ENCODE results near the gene CAPN13. TPM values are rescaled to one million over a fixed set of nuclear protein-coding genes. Genes with fewer than 3 reads are reported as not detected.
A peak's percentile ranks its signal among the peaks of the same experiment; 100 is the strongest.

CAPN13 gene
- total RNA-seq, 1 donor from 2014 or later, result not detected

DNA sequence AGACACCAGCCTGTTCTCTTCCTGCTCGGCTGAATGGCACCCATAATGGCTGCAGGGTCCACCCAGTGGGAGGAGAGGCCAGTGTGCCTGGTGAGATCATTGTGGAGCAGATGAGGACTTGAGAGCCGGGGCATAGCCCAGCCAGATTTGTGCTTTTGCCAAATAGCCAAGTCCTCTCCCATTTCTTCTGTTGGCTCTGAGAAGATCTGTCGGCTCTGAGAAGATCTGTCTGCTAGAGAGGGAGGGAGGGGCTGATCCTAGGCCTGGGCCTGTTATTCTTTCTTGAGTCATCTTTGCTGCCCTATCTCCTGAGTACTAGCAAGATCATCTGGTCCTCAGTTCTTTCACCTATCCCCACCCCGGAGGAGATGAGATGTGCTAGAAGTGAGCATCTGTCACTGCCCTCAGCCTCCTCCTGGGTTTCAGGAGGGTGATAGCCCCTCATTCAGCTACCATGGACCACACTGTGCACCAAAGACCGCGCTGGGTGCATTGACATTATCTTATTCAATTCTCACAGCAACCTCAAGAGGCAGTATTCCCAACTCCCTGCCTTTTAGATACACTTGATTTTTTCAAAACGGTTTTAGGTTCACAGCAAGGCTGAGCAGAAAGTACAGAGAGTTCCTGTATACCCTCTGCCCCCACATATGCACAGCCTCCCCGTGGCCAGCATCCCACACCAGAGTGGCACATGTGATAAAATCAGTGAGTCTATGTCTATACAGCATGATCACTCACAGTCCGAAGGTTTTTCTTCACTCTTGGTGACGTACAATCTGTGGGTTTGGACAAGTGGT is 98.6 kb downstream of the CAPN13 start:
- no peaks in the 10 kb centered on the region for H3K4me1 ChIP-seq (ENCODE audit: insufficient read depth, low read length)
- no peak overlapping the region for H2AFZ ChIP-seq (ENCODE audit: low read depth, low read length)
- H3K4me2 ChIP-seq (ENCODE audit: low read length), result no peak overlapping the region
- no peaks in the 10 kb centered on the region for H3K79me2 ChIP-seq (ENCODE audit: insufficient read depth, low read length)
- no peaks in the 10 kb centered on the region for H4K20me1 ChIP-seq (ENCODE audit: insufficient read depth, low read length)
- no peaks in the 10 kb centered on the region for H3K36me3 ChIP-seq (ENCODE audit: insufficient read depth, low read length)
- no peak overlapping the region for H3K4me3 ChIP-seq (ENCODE audit: insufficient read depth, low read depth, low read length)
- H3K36me3 Mint-ChIP-seq (ENCODE audit: low read depth, unreplicated experiment), result no peaks in the 10 kb centered on the region
- DNase-seq (ENCODE audit: low read depth), result no peak
- H3K27me3 ChIP-seq (ENCODE audit: insufficient read depth, low read length), result no peaks in the 10 kb centered on the region
- no peak overlapping the region for H3K27ac Mint-ChIP-seq (ENCODE audit: unreplicated experiment)
- no peaks in the 10 kb centered on the region for H3K9me3 ChIP-seq (ENCODE audit: insufficient read depth, low read depth, low read length)
- FAIRE-seq, result no peak
- no peak overlapping the region for H3K27ac ChIP-seq (ENCODE audit: low read depth, low read length)
- H3K27me3 Mint-ChIP-seq (ENCODE audit: low read depth, unreplicated experiment), result peaks cover 2% of the 10 kb centered on the region
- no peaks in the 10 kb centered on the region for H3K9me3 Mint-ChIP-seq (ENCODE audit: unreplicated experiment)
- H3K4me3 Mint-ChIP-seq (ENCODE audit: unreplicated experiment), result no peak overlapping the region
- H3K9ac ChIP-seq (ENCODE audit: low read length), result no peak overlapping the region
- TF ChIP-seq, protein P1, sequence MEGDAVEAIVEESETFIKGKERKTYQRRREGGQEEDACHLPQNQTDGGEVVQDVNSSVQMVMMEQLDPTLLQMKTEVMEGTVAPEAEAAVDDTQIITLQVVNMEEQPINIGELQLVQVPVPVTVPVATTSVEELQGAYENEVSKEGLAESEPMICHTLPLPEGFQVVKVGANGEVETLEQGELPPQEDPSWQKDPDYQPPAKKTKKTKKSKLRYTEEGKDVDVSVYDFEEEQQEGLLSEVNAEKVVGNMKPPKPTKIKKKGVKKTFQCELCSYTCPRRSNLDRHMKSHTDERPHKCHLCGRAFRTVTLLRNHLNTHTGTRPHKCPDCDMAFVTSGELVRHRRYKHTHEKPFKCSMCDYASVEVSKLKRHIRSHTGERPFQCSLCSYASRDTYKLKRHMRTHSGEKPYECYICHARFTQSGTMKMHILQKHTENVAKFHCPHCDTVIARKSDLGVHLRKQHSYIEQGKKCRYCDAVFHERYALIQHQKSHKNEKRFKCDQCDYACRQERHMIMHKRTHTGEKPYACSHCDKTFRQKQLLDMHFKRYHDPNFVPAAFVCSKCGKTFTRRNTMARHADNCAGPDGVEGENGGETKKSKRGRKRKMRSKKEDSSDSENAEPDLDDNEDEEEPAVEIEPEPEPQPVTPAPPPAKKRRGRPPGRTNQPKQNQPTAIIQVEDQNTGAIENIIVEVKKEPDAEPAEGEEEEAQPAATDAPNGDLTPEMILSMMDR (IDR thresholded peaks at IDR 0.05; ENCODE audit: insufficient read depth, low read depth, low read length), result peak; percentile 47
- no peak for TF ChIP-seq EZH2 (IDR thresholded peaks at IDR 0.05; ENCODE audit: insufficient read depth, low read length)
- H3K4me1 Mint-ChIP-seq (ENCODE audit: low read depth, unreplicated experiment), result no peaks in the 10 kb centered on the region

DNA sequence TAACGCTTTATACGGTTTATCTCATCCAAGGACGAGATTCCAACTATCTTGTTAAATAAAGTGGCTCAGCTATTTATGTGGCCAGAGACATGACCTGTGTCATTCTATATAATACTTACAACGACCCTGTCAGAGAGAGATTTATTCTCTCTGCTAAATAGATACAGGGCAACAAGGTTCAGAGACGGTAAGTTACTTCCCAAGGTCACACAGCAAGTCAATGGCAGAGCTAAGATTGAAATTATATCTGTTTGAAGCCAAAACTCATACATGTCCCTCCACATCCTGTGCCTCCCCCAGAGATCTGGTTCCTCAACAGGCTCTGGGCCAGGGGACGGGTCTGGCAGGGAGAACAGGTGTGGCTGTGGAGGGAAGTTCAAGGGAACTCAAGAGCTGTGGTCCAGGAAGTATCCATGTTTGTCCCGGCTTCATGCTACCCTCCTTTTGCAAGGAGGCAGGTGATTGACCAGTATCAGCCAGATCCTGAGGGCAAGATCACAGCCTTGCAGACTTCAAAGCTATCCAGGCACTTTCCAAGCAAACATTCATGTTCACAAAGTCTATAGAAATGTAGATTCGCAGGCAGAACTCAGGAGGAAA is 99.8 kb downstream of the CAPN13 start:
- H3K4me3 ChIP-seq (ENCODE audit: insufficient read depth, low read depth, low read length), result no peak overlapping the region
- H3K27me3 ChIP-seq (ENCODE audit: insufficient read depth, low read length), result no peaks in the 10 kb centered on the region
- Mint-ChIP-seq H3K4me1 (ENCODE audit: low read depth, unreplicated experiment) (no peaks in the 10 kb centered on the region), H3K27me3 (ENCODE audit: low read depth, unreplicated experiment) (peaks cover 2% of the 10 kb centered on the region), H3K4me3 (ENCODE audit: unreplicated experiment) (no peak overlapping the region), H3K9me3 (ENCODE audit: unreplicated experiment) (peaks cover 8% of the 10 kb centered on the region), H3K36me3 (ENCODE audit: low read depth, unreplicated experiment) (no peaks in the 10 kb centered on the region), H3K27ac (ENCODE audit: unreplicated experiment) (no peak overlapping the region)
- TF ChIP-seq, protein P1 (IDR thresholded peaks at IDR 0.05; ENCODE audit: insufficient read depth, low read depth, low read length), result no peak
- no peak for TF ChIP-seq EZH2 (IDR thresholded peaks at IDR 0.05; ENCODE audit: insufficient read depth, low read length)
- no peak overlapping the region for H3K4me2 ChIP-seq (ENCODE audit: low read length)
- no peak for DNase-seq (ENCODE audit: low read depth)
- H3K4me1 ChIP-seq (ENCODE audit: insufficient read depth, low read length), result no peaks in the 10 kb centered on the region
- H3K79me2 ChIP-seq (ENCODE audit: insufficient read depth, low read length), result no peaks in the 10 kb centered on the region
- H3K36me3 ChIP-seq (ENCODE audit: insufficient read depth, low read length), result no peaks in the 10 kb centered on the region
- H2AFZ ChIP-seq (ENCODE audit: low read depth, low read length), result no peak overlapping the region
- no peak overlapping the region for H3K27ac ChIP-seq (ENCODE audit: low read depth, low read length)
- peaks cover 8% of the 10 kb centered on the region for H3K9me3 ChIP-seq (ENCODE audit: insufficient read depth, low read depth, low read length)
- H3K9ac ChIP-seq (ENCODE audit: low read length), result no peak overlapping the region
- H4K20me1 ChIP-seq (ENCODE audit: insufficient read depth, low read length), result no peaks in the 10 kb centered on the region
- FAIRE-seq, result no peak
